T-helper 1 cell treated with Interleukin-12 subunit alpha and Interleukin-12 subunit beta and Interleukin-4 antibody, amounts not matched to agents 30 μg/mL and 1 μg/mL, for 36 hours (primary cell): Measurements from ENCODE around the gene TSPAN18.

Experiments used
- H3K27ac Mint-ChIP-seq: one replicate; pipeline ENCODE4 v1.8.0; 2021; ENCODE audit warnings: mild to moderate bottlenecking, mixed read lengths
- H3K27me3 Mint-ChIP-seq: one replicate; pipeline ENCODE4 v1.8.0; 2021; ENCODE audit warnings: low read depth, mixed read lengths
- H3K36me3 Mint-ChIP-seq: one replicate; pipeline ENCODE4 v1.8.0; 2021; ENCODE audit warnings: low read depth, mixed read lengths
- H3K4me1 Mint-ChIP-seq: one replicate; pipeline ENCODE4 v1.8.0; 2021; ENCODE audit warnings: low read depth, mixed read lengths
- H3K4me3 Mint-ChIP-seq: one replicate; pipeline ENCODE4 v1.8.0; 2021; ENCODE audit warnings: mild to moderate bottlenecking, moderate library complexity, mixed read lengths
- H3K9me3 Mint-ChIP-seq: one replicate; pipeline ENCODE4 v1.8.0; 2021; ENCODE audit warnings: mixed read lengths

TSPAN18 gene

DNA sequence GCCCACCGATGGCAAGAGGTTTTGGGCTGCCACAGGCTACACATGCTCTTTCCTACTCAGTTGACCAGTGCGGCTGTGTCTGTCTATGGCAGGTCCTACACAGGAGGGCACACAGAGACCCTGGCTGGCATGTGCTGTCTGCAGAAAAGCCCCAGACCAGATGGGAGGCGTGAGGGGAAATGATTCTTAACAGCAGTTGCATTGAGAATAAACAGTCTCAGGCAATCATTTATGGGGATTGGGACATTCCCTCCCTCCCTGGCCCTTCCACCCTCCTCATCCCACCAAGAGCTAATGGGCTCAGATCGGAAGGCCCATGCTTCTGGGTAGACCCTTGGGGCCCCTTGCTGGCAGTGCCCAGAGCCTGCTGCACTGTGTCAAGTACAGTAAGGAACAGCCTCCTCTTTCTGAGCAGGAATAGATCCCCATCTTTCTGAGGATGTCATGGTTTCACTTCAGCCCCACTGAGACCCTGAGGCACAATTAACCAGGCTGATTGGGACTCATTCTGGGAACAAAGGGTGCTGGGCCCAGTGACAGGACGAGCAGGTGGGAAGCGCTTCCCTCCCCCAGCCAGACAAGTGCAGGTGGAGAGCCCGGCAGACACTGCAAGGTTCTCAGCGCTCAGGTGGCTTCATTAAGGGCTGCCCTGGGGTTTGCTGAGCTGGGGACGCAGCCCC, 28.3 kb downstream of the TSPAN18 start:
- Mint-ChIP-seq H3K36me3 (no peaks in the 10 kb centered on the region), H3K27me3 (peaks cover 4% of the 10 kb centered on the region), H3K27ac (no peak overlapping the region), H3K9me3 (peaks cover 6% of the 10 kb centered on the region), H3K4me3 (no peak overlapping the region), H3K4me1 (peaks cover 2% of the 10 kb centered on the region)

DNA sequence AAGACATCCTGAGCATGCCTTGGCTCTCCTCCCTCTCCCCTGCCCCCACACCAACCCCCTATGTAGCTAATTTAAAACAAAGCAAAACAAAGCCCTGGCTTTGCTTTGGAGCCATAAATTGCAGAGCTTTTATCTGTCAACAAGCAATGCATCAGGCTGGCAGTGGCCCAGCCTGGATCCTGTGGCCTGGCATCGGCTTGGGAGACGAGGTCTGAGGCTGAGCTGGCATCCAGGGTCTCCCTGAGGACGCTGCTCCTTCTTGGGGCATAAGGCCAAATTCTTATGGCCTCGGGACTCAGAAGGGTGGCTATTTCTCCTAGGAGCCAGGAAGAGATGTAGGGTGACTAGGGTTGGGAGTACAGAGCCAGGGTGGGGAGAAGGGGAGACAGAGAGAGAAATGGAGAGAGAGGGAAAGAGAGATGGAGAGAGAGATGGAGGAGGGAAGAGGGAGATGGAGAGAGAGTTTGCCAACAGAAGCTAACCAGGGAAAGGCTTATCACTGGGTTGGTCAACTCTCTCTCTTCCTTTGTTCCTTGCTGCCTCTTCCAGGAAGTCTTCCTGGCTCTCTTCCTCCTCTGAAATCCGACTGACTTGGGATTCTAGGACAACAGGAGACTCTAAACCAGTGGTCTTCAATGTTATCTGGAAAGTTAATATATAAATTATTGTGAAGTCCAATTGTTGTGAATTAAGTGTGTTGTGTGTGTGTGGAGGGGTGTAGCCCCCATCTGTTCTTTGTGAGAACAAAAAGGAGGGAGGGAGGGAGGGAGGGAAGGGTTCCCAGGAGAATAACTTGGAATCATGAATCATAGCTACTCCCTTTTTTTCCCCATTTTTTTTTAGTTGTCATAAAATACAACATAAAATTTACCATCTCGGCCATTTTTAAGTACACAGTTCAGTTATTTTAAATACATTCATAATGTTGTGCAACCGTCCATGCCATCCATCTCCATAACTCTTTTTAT, 29.1 kb downstream of the TSPAN18 start:
- Mint-ChIP-seq H3K9me3 (peaks cover 6% of the 10 kb centered on the region), H3K4me1 (peaks cover 2% of the 10 kb centered on the region), H3K4me3 (no peak overlapping the region), H3K36me3 (no peaks in the 10 kb centered on the region), H3K27me3 (peaks cover 4% of the 10 kb centered on the region), H3K27ac (no peak overlapping the region)

DNA sequence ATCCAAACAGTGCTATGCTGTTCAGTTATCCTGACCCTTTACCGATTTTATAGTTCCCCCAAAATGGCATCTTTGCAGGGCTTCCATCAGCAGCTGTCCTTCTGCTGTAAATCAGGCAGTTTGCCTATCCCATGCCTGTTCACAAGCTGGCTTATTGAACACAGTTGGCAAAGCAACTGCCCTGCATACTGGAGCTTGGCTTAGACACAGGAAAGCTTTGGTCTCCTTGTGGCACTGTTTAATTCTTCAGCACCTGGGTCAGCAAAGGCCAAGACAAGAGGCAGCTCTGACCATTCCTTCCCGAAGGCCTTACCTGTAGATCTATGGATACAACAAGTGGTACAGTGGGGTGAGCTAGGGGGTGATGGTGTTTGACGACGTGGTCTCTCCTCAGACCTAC, 32.2 kb downstream of the TSPAN18 start:
- no peak overlapping the region for H3K27ac Mint-ChIP-seq
- H3K4me3 Mint-ChIP-seq: no peak overlapping the region
- H3K9me3 Mint-ChIP-seq: peaks cover 6% of the 10 kb centered on the region
- no peaks in the 10 kb centered on the region for H3K36me3 Mint-ChIP-seq
- peaks cover 2% of the 10 kb centered on the region for H3K4me1 Mint-ChIP-seq
- H3K27me3 Mint-ChIP-seq: peaks cover 4% of the 10 kb centered on the region

DNA sequence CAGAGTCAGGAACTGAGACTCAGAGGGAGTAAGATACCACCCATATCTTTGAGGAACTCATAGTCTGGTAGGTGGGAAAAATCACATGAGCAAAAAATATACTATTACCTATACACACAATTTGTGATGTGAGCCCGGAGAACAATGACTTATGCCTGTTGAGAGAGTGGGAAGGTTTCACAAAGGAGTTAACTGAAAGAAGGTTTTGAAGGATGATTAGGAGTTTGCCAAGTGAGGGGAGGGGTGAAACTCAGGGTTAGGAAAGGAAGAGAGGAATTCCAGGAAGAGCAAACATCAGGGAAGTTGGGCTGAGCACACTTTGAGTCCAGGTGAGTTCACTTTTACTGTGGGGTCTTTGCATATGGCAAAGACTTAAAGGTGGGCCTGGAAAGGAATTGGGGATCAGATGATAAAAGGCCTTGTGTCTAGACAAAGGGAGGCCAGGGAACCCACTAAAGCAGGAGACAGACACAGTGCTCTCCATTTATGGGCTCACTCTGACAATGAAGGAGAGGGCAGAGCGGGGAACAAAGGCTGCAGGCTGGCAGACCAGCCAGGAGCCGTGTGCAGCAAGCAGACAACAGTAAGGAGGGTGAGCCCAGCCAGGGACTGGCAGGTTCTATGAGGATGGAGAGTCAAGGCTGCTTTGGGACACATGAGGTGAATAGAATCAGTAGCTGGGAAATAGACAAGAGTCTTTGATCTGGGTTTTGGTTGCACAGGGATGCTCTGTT, 33.1 kb downstream of the TSPAN18 start:
- no peaks in the 10 kb centered on the region for H3K36me3 Mint-ChIP-seq
- peaks cover 2% of the 10 kb centered on the region for H3K4me1 Mint-ChIP-seq
- H3K27me3 Mint-ChIP-seq: peaks cover 4% of the 10 kb centered on the region
- no peak overlapping the region for H3K27ac Mint-ChIP-seq
- H3K9me3 Mint-ChIP-seq: peaks cover 6% of the 10 kb centered on the region
- H3K4me3 Mint-ChIP-seq: no peak overlapping the region

DNA sequence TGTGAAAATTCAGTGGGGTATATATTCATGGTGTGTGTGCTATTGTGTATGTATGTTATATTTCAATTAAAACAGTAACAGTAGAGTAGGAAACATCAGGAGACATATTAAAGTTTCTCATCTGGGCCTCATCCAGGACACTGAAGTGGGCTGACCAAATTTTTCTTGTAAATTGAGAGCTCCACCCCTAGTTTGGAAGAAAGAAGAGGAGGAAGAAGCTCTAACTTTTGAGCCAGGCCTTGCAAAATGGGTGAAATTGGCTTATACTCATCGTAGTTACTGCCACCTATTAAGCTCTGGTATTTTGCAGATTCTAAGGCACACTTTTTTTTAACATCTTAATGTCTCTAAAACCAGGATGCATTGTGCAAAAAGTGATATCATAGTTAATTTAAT, 33.7 kb downstream of the TSPAN18 start:
- Mint-ChIP-seq H3K27ac (no peak overlapping the region), H3K4me3 (no peak overlapping the region), H3K4me1 (peaks cover 2% of the 10 kb centered on the region), H3K9me3 (peaks cover 6% of the 10 kb centered on the region), H3K36me3 (no peaks in the 10 kb centered on the region), H3K27me3 (peaks cover 4% of the 10 kb centered on the region)

DNA sequence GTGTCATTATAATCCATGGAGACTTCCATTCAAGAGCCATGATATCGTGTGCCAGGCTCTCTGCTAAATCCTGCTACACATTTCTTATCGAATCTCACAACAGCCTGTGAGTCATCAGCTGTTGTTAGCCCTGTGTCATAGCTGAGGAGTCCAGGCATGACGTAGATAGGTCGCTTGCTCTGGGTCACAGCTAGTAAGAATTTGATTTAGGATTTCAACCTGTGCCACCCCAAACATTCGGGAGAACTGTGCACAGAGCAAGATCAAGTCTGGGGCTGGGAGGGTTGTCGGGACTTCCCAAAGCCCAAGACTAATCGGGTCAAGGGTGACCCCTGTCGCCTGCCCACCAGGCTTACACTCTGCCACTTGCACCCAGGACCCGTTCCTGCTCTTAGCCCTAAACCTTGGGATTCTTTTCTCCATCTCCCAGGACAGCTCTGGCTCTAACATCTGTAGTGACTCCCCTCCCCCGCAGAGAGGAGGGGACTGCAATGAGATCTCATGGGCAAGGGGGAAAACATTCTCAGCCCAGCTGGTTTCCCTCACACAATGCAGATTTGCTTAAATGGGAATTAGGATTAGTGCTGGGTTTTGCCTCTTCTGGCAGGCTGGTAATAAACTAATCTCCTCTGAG, 34.3 kb downstream of the TSPAN18 start:
- Mint-ChIP-seq H3K4me1 (peaks cover 2% of the 10 kb centered on the region), H3K36me3 (peaks cover 4% of the 10 kb centered on the region), H3K4me3 (no peak overlapping the region), H3K9me3 (peaks cover 6% of the 10 kb centered on the region), H3K27ac (no peak overlapping the region), H3K27me3 (peaks cover 4% of the 10 kb centered on the region)

DNA sequence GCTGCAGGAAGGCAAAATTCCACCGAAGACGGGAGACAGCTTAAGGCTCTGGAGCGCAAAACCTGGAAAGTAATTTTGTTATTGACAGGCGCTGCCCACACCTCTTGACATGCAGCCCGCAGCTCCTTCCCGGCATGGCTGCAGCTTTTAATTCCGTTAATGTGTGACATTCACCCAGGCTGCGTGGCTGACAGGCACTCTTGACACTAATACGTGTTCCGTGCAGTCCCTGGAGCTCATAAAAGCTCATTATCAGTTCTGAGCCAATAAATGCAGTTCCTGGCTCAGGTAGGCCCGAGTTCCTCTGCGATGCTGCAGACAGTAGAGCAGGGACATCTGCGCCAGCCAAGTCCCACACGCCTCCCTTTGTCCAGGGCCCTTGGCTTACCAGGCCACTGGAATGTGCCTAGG, 34.8 kb downstream of the TSPAN18 start:
- Mint-ChIP-seq H3K27ac (no peak overlapping the region), H3K36me3 (peaks cover 4% of the 10 kb centered on the region), H3K9me3 (peaks cover 6% of the 10 kb centered on the region), H3K4me1 (peaks cover 2% of the 10 kb centered on the region), H3K27me3 (peaks cover under 1% of the 10 kb centered on the region), H3K4me3 (no peak overlapping the region)

DNA sequence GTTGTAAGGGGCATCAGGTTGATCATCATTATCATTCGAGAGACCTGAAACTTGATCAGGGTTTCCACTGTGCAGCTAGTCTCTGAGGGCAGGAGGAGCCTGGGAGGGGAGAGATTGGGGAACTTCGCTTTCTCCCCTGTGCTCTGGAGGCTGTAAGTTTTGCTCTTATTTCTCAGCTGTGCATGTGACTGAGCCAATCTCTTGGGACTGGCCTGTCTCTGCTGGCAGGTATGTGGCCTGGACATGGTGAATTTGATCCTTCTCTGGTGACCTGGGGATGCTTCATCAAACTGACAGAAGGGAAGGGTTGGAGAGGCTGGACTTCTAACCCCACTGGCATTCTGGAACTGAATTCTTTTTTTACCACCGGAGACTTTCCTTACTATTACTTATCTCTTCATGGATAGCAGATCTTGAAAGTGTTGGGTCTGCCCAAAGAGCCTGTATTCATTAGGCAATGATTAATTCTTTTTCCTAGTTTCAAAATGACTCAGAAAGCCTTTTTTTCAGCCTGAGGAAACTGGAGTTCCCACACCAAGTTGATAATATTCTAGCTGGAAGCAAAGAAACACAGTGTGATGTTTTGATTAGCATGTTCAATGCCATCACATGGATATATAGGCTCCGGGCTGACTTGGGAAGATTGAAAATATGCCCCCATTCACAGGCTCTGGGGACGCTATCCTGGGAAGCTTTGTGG, 36.5 kb downstream of the TSPAN18 start:
- Mint-ChIP-seq H3K9me3 (peaks cover under 1% of the 10 kb centered on the region), H3K4me1 (peaks cover 2% of the 10 kb centered on the region), H3K36me3 (peaks cover 12% of the 10 kb centered on the region), H3K4me3 (no peak overlapping the region), H3K27me3 (no peaks in the 10 kb centered on the region), H3K27ac (no peak overlapping the region)

DNA sequence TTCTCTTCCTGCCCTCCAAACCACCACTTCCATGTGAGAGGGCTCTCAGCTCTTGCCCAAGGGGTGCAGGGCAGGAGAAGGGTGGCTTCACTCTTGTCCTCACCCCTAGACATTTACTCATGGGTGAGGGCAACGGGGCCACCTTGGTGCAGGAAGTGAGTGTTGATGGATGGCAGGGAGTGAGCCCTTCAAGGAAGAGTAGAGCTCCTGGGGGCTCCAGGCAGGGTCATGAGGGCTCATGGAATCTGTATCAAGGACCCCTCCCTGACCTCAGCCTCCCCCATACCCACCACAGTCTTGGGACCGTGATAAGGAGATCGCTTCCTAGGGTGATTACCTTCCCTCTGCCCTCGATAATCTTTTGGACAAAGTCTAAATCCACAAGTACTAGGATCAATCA, 37.8 kb downstream of the TSPAN18 start:
- Mint-ChIP-seq H3K9me3 (peaks cover 8% of the 10 kb centered on the region), H3K27ac (no peak overlapping the region), H3K4me3 (no peak overlapping the region), H3K27me3 (peaks cover 3% of the 10 kb centered on the region), H3K4me1 (peaks cover 2% of the 10 kb centered on the region), H3K36me3 (peaks cover 19% of the 10 kb centered on the region)

DNA sequence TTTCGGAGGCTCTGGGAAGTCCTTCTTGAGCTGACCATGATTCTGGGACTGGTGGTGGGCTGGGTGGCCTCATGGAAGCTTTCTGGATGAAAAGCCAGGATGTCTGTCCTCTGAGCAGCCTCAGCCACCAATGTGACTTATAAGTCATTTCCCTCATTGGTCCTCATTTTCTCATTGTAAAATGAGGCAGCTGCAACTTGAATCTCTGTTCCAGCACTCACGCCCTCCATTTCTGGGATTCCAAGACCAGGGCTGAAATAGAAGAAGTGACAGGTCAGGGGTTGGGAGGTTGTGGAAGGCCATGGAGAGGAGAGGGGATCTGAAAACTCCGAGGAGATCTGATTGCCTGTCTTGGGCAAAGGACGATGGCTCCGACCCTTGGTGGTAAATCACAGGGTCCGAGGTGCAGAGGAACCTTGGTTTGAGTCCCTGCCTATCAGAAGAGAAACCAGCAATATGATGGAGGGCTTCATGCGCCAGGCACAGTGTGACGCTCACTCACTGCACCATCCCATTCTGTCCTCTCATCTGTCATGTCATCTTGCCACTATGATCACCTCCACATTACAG, 38.3 kb downstream of the TSPAN18 start:
- H3K27me3 Mint-ChIP-seq: peaks cover 3% of the 10 kb centered on the region
- peaks cover 8% of the 10 kb centered on the region for H3K9me3 Mint-ChIP-seq
- H3K36me3 Mint-ChIP-seq: peaks cover 19% of the 10 kb centered on the region
- peaks cover 2% of the 10 kb centered on the region for H3K4me1 Mint-ChIP-seq
- H3K4me3 Mint-ChIP-seq: no peak overlapping the region
- H3K27ac Mint-ChIP-seq: no peak overlapping the region

DNA sequence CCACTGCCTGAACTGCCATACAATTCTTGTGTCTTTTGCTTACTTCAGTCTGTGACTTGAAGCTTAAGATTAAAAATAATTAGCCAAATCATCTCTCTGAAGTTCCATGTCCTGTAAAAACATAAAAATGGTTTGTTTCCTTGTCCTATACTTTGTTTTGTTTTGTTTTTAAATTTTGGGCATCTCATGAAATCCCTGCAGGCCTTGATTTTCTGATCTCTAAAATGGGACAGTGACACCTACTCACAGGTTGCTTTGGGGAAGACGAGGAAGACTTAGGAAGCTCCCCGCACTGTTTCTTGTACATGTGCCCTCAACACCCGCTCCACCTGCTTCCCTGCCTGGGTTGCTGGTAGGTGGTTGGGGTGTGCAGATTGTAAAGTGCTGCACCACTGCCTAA, 38.9 kb downstream of the TSPAN18 start:
- Mint-ChIP-seq H3K36me3 (peaks cover 19% of the 10 kb centered on the region), H3K27me3 (peaks cover 3% of the 10 kb centered on the region), H3K27ac (no peak overlapping the region), H3K4me3 (no peak overlapping the region), H3K9me3 (peaks cover 8% of the 10 kb centered on the region), H3K4me1 (peaks cover 2% of the 10 kb centered on the region)

DNA sequence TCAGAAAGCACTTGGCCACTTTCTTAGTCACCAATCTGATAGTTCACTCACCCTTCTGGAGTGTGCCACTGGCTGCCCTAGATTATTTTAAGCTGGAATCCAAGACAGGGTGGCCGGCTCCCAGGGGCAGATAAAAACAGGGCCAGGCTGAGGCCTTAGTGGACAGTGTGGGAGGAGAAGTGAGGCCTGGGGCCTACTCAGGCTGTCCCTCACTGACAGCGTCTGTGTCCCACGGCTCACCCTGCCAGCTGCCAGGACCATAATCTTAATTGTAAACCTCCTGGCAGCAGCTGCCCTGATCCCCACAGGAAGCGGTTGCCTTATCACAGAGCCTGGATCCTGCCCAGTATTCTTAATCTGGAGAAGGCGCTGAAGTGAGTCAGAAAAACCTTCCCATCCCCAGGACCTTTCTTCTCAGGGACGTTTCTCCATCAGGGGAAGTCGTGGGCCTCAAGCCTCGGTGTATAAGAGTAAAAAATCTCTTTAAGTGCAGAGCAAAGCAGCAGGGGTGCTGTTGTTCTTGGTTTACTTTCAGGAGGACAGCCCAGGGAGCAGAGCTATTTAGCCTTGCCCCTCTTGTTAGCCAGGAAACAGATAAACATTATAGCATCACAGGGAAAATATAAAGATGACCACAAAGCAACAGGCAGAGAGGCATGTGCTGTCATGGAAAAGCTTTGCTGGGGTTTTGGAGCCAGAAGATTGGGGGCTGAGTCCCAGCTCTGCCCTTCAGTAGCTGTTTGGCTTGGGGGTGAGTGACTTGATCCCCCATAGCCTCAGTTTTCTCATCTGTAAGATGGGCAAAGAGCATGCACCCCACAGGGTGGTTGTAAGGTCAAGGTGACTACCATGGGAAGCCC, 39.6 kb downstream of the TSPAN18 start:
- Mint-ChIP-seq H3K36me3 (peaks cover 19% of the 10 kb centered on the region), H3K9me3 (peaks cover 8% of the 10 kb centered on the region), H3K4me1 (peaks cover 2% of the 10 kb centered on the region), H3K27me3 (peaks cover 3% of the 10 kb centered on the region), H3K27ac (no peak overlapping the region), H3K4me3 (no peak overlapping the region)

DNA sequence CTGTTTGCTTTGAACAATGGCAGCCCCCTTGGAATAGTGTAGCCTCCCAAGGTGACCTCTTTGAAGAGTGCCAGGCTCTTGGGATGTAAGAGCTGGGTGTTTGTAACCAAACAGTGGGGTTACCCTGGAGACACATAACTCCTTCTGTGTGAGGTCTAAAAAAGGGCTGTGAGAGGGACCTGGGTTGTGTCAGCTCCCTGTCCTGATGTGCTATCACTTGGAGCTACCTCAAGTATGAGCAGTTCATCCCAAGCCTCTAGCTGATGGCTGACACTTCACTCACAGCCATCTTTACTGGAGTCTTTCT, 40.2 kb downstream of the TSPAN18 start:
- no peak overlapping the region for H3K4me3 Mint-ChIP-seq
- peaks cover 8% of the 10 kb centered on the region for H3K9me3 Mint-ChIP-seq
- H3K36me3 Mint-ChIP-seq: peaks cover 19% of the 10 kb centered on the region
- no peak overlapping the region for H3K27ac Mint-ChIP-seq
- H3K4me1 Mint-ChIP-seq: peaks cover 2% of the 10 kb centered on the region
- peaks cover 3% of the 10 kb centered on the region for H3K27me3 Mint-ChIP-seq
